HCT116 (cell line): ENCODE results near the gene MRFAP1L1. TPM values are rescaled to one million over a fixed set of nuclear protein-coding genes. Genes with fewer than 3 reads are reported as not detected.

ENCODE experiments used
- ATAC-seq: fragments of 200-7000 bp; cut with Tn5 transposase; 2 replicates; pipeline ENCODE4 v1.9.1; 2020; ENCODE audit warnings: mild to moderate bottlenecking, moderate library complexity
- BruUV-seq: library from RNA; stranded (reverse); fragments of 400-500 nt; replicated peaks from 2 replicates; lab custom pipeline; 2021; lab: Mats Ljungman, UMichigan
- CTCF ChIA-PET: fragments of 300-600 bp; sonication (Branson Sonifier 250); formaldehyde crosslinking; loops from one replicate; lab custom pipeline; 2021; ENCODE audit warnings: antibody characterized with exemption; lab: Charles Lee
- POLR2A ChIA-PET: fragments of 300-600, 350-600 bp; sonication (Branson Sonifier 250); formaldehyde crosslinking; loops from one replicate; lab custom pipeline; 2021; ENCODE audit warnings: antibody characterized with exemption; lab: Charles Lee
- RAD21 ChIA-PET, 2 experiments: fragments of 300-600 bp; sonication (Branson Sonifier 250); formaldehyde crosslinking; loops; one replicate each; lab custom pipeline; 2023; ENCODE audit warnings: low total read pairs in 2 of 2; ENCODE audit not compliant: uncharacterized antibody in 2 of 2, unreplicated experiment in 2 of 2, low non-redundant PET in 1 of 2; lab: Charles Lee
- DNase-seq: peaks from one replicate; pipeline ENCODE4 v3.0.0-alpha.2; 2010; ENCODE audit warnings: low read depth, low spot score
- H2AFZ ChIP-seq: fragments of 200-600 bp; shearing (Covaris generic), sonication (generic); 2 replicates; pipeline ENCODE4 v1.6.1; 2017; ENCODE audit warnings: low read depth, mixed run types, mixed read lengths, antibody characterized with exemption, low read length; ENCODE audit not compliant: poor library complexity, severe bottlenecking
- H3K27ac ChIP-seq: 2 replicates; pipeline ENCODE4 v1.5.1; 2012; ENCODE audit warnings: low read depth, low read length
- H3K27me3 ChIP-seq: fragments of 200-600 bp; sonication (generic); 2 replicates; pipeline ENCODE4 v1.6.1; 2016; ENCODE audit warnings: mixed run types, low read length, mixed read lengths; ENCODE audit not compliant: insufficient read depth
- H3K36me3 ChIP-seq, 2 experiments: fragments of 200-500 bp in 1 of 2; fragments of 200-600 bp in 1 of 2; sonication (Bioruptor generic) in 1 of 2; sonication (generic) in 1 of 2; 2 replicates each; pipeline versions ENCODE4 v1.5.1 to v1.6.1; 2014 to 2016; ENCODE audit warnings: low read length in 2 of 2, inconsistent platforms in 1 of 2, mixed read lengths in 1 of 2, mixed run types in 1 of 2; ENCODE audit not compliant: insufficient read depth in 2 of 2, control insufficient read depth in 1 of 2
- H3K4me1 ChIP-seq, 2 experiments: fragments of 200-600 bp in 1 of 2; sonication (generic) in 1 of 2; 2 replicates each; pipeline versions ENCODE4 v1.5.1 to v1.6.1; 2012 to 2017; ENCODE audit warnings: low read length in 2 of 2, inconsistent platforms in 1 of 2, mild to moderate bottlenecking in 1 of 2, mixed read lengths in 1 of 2, mixed run types in 1 of 2, moderate library complexity in 1 of 2; ENCODE audit not compliant: insufficient read depth in 2 of 2, control insufficient read depth in 1 of 2
- H3K4me2 ChIP-seq: fragments of 200-600 bp; sonication (generic); 2 replicates; pipeline ENCODE4 v1.6.1; 2017; ENCODE audit warnings: mixed run types, low read length, mixed read lengths
- H3K4me3 ChIP-seq, 2 experiments: fragments of 200-600 bp in 1 of 2; sonication (generic) in 1 of 2; replicated peaks in 1 of 2; 2 replicates each; pipeline ENCODE4 v1.5.1; 2011 to 2016; ENCODE audit warnings: low read length in 2 of 2, control low read depth in 1 of 2, low read depth in 1 of 2, mild to moderate bottlenecking in 1 of 2, mixed read lengths in 1 of 2, mixed run types in 1 of 2
- H3K79me2 ChIP-seq: fragments of 200-600 bp; sonication (generic); 2 replicates; pipeline ENCODE4 v1.6.1; 2017; ENCODE audit warnings: mild to moderate bottlenecking, mixed run types, low read length, moderate library complexity, mixed read lengths; ENCODE audit not compliant: insufficient read depth
- H3K9ac ChIP-seq: fragments of 200-600 bp; sonication (generic); 2 replicates; pipeline ENCODE4 v1.6.1; 2016; ENCODE audit warnings: low read length, mixed read lengths
- H3K9me2 ChIP-seq: fragments of 200-600 bp; sonication (generic), shearing (Covaris generic); 2 replicates; pipeline ENCODE4 v1.6.1; 2017; ENCODE audit warnings: mixed run types, mild to moderate bottlenecking, moderate library complexity; ENCODE audit not compliant: insufficient read depth
- H3K9me3 ChIP-seq, 2 experiments: fragments of 200-500 bp in 1 of 2; fragments of 200-600 bp in 1 of 2; sonication (Bioruptor generic) in 1 of 2; sonication (generic) in 1 of 2; 2 replicates each; pipeline ENCODE4 v1.6.1; 2014 to 2017; ENCODE audit warnings: low read length in 2 of 2, mixed read lengths in 2 of 2, inconsistent platforms in 1 of 2, low read depth in 1 of 2, mild to moderate bottlenecking in 1 of 2, mixed run types in 1 of 2, moderate library complexity in 1 of 2; ENCODE audit not compliant: control insufficient read depth in 1 of 2, insufficient read depth in 1 of 2
- H4K20me1 ChIP-seq: fragments of 200-600 bp; sonication (generic), shearing (Covaris generic); 2 replicates; pipeline ENCODE4 v1.6.1; 2017; ENCODE audit warnings: mixed run types, mild to moderate bottlenecking, moderate library complexity; ENCODE audit not compliant: insufficient read depth
- CEBPB ChIP-seq: IDR thresholded peaks from 2 replicates; pipeline ENCODE4 v1.6.1; 2012; ENCODE audit warnings: low read depth
- EGR1 ChIP-seq: IDR thresholded peaks from 2 replicates; pipeline ENCODE4 v1.6.1; 2012; ENCODE audit warnings: low read depth
- ELF1 ChIP-seq: IDR thresholded peaks from 2 replicates; pipeline ENCODE4 v1.6.1; 2012; ENCODE audit warnings: low read depth, borderline replicate concordance
- EZH2 ChIP-seq: fragments of 200-600 bp; sonication (generic); IDR thresholded peaks from 2 replicates; pipeline ENCODE4 v1.6.1; 2017; ENCODE audit warnings: antibody characterized with exemption, mixed run types
- FOSL1 ChIP-seq: IDR thresholded peaks from 2 replicates; pipeline ENCODE4 v1.6.1; 2012; ENCODE audit warnings: low read depth
- JUND ChIP-seq: IDR thresholded peaks from 2 replicates; pipeline ENCODE4 v1.6.1; 2012
- POLR2A ChIP-seq: IDR thresholded peaks from 2 replicates; pipeline ENCODE4 v1.7.0; 2011; ENCODE audit warnings: borderline replicate concordance; ENCODE audit not compliant: insufficient read depth, insufficient read length; ENCODE audit errors: extremely low read depth
- POLR2AphosphoS5 ChIP-seq: IDR thresholded peaks from 2 replicates; pipeline ENCODE4 v1.6.1; 2011; ENCODE audit warnings: mild to moderate bottlenecking, low read depth, low read length, moderate library complexity
- RAD21 ChIP-seq: IDR thresholded peaks from 2 replicates; pipeline ENCODE4 v1.6.1; 2012; ENCODE audit warnings: low read depth, mild to moderate bottlenecking
- SP1 ChIP-seq: IDR thresholded peaks from 2 replicates; pipeline ENCODE4 v1.6.1; 2012; ENCODE audit warnings: low read depth
- SRF ChIP-seq: IDR thresholded peaks from 2 replicates; pipeline ENCODE4 v1.6.1; 2012; ENCODE audit warnings: low read depth
- TCF7L2 ChIP-seq: IDR thresholded peaks from 2 replicates; pipeline ENCODE4 v1.7.0; 2011; ENCODE audit warnings: borderline replicate concordance, inconsistent platforms; ENCODE audit not compliant: insufficient read depth, insufficient read length; ENCODE audit errors: extremely low read depth
- YY1 ChIP-seq: IDR thresholded peaks from 2 replicates; pipeline ENCODE4 v1.6.1; 2011; ENCODE audit warnings: low read length, low read depth, moderate library complexity, mild to moderate bottlenecking; ENCODE audit not compliant: insufficient replicate concordance; ENCODE audit errors: extremely low read depth
- ZFX ChIP-seq: fragments of 450-650 bp; IDR thresholded peaks from 2 replicates; pipeline ENCODE4 v1.6.1; 2017
- ZNF274 ChIP-seq: fragments of 200-500 bp; sonication (Bioruptor generic); IDR thresholded peaks from 2 replicates; pipeline ENCODE4 v1.6.1; 2014; ENCODE audit warnings: mild to moderate bottlenecking, low read depth, low read length, inconsistent platforms
- intact Hi-C: fragments of 100-400 bp; cut with micrococcal nuclease; formaldehyde crosslinking; loops from 2 replicates; pipeline ENCODE4 v1.10.0; 2022
- total RNA-seq: library from RNA; stranded (reverse); gene quantifications from one replicate; pipeline ENCODE4 v1.2.1, GENCODE V29; 2021; ENCODE audit not compliant: unreplicated experiment
- TF ChIP-seq, protein P1 (sequence below), 3 experiments: fragments of 200-600 bp in 1 of 3; sonication (generic) in 1 of 3; IDR thresholded peaks in 2 of 3; conservative IDR thresholded peaks in 1 of 3; 2 replicates each; pipeline ENCODE4 v1.5.1; 2012 to 2017; ENCODE audit warnings: low read depth in 2 of 3, low read length in 2 of 3, antibody characterized with exemption in 1 of 3, borderline replicate concordance in 1 of 3, control low read depth in 1 of 3, mild to moderate bottlenecking in 1 of 3, mixed read lengths in 1 of 3, mixed run types in 1 of 3, moderate library complexity in 1 of 3; ENCODE audit not compliant: insufficient read depth in 1 of 3

MRFAP1L1 gene
- total RNA-seq, 1 experiment from 2014 or later: 43.0 TPM

GRCh38 chr4:6720202-6720699 is 10.6 kb upstream of the MRFAP1L1 start:
- Histone ChIP-seq H3K4me2 (peak overlapping the region; percentile 26), H3K9me2 (no peaks in the 10 kb centered on the region), H3K27me3 (no peaks in the 10 kb centered on the region), H3K36me3 (no peaks in the 10 kb centered on the region), H2AFZ (no peak overlapping the region), H3K27ac (no peak overlapping the region), H3K79me2 (peaks cover 14% of the 10 kb centered on the region), H3K9ac (no peak overlapping the region), H4K20me1 (no peaks in the 10 kb centered on the region), H3K9me3 (no peaks in the 10 kb centered on the region), H3K4me1 (peaks cover 4 to 20% of the 10 kb centered on the region in 2 experiments; a peak in 3 of 4 replicates), H3K4me3 (no peak overlapping the region)
- no TSS peak for BruUV-seq
- intact Hi-C loops: loop anchor here (1.0 to 10.0 kb wide), 4 partner anchors 154 to 467 kb away; no protein-coding TSS in a partner anchor
- TF ChIP-seq RAD21 (peak; percentile 99), SRF (no peak)
- TF ChIP-seq, protein P1, sequence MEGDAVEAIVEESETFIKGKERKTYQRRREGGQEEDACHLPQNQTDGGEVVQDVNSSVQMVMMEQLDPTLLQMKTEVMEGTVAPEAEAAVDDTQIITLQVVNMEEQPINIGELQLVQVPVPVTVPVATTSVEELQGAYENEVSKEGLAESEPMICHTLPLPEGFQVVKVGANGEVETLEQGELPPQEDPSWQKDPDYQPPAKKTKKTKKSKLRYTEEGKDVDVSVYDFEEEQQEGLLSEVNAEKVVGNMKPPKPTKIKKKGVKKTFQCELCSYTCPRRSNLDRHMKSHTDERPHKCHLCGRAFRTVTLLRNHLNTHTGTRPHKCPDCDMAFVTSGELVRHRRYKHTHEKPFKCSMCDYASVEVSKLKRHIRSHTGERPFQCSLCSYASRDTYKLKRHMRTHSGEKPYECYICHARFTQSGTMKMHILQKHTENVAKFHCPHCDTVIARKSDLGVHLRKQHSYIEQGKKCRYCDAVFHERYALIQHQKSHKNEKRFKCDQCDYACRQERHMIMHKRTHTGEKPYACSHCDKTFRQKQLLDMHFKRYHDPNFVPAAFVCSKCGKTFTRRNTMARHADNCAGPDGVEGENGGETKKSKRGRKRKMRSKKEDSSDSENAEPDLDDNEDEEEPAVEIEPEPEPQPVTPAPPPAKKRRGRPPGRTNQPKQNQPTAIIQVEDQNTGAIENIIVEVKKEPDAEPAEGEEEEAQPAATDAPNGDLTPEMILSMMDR (IDR thresholded peaks at IDR 0.05 in 2 of 3, conservative IDR thresholded peaks at IDR 0.05 in 1 of 3; ENCODE audit: borderline replicate concordance in 1 of 3, insufficient read depth in 1 of 3, low read depth in 2 of 3, low read length in 2 of 3): peak; percentile 94
- ATAC-seq (peak; percentile 74), DNase-seq (peak; percentile 43)
- ChIA-PET POLR2A (no interaction called here), CTCF (interaction anchor here (0.6 to 4.9 kb wide), 7 partner anchors 13 to 362 kb away, joined by 3 to 92 read pairs (median 5); no protein-coding TSS in a partner anchor), RAD21 (interaction anchor here (1.2 to 2.1 kb wide), 2 partner anchors 153 kb away, joined by 11 to 15 read pairs; no protein-coding TSS in a partner anchor)

DNA sequence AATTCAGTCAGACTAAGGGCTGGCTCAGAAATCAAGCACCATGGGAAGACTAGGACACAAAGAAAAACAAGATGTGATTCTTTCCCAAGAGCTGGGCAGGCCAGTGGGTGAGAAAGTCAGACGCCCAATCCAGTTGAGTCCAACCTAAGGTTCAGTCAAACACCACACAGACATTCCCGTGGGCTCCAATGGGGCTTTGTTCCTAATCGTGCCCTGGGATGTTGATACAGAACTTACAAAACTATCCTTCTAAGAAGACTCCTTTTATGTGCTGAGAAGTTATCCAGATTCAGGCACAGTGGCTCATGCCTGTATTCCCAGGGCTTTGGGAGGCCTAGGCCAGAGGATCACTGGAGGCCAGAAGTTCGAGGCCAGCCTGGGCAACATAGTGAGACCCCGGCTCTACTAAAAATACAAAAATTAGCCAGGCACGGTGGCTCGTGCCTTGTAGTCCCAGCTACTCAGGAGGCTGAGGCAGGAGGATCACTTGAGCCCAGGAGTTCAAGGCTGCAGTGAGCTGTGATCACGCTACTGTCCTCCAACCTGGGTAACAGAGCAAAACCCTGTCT is 10.0 kb upstream of the MRFAP1L1 start:
- CTCF ChIA-PET: interaction anchor here (0.7 to 4.9 kb wide), 8 partner anchors 13 to 363 kb away, joined by 3 to 92 read pairs (median 4); no protein-coding TSS in a partner anchor
- no TSS peak for BruUV-seq
- H2AFZ ChIP-seq: no peak overlapping the region
- ATAC-seq: no peak
- H3K9me2 ChIP-seq: no peaks in the 10 kb centered on the region
- peak overlapping the region; percentile 26; the same call in 1 of the 2 replicates for H3K4me2 ChIP-seq
- no peaks in the 10 kb centered on the region for H4K20me1 ChIP-seq
- RAD21 ChIA-PET: interaction anchor here (1.2 to 2.1 kb wide), 2 partner anchors 154 kb away, joined by 11 to 15 read pairs; no protein-coding TSS in a partner anchor
- H3K9me3 ChIP-seq: no peaks in the 10 kb centered on the region
- no peaks in the 10 kb centered on the region for H3K36me3 ChIP-seq
- intact Hi-C loops: loop anchor here (1.0 to 10.0 kb wide), 4 partner anchors 155 to 468 kb away; no protein-coding TSS in a partner anchor
- peaks cover 14% of the 10 kb centered on the region for H3K79me2 ChIP-seq
- POLR2A ChIA-PET: no interaction called here
- H3K4me3 ChIP-seq: no peak overlapping the region
- H3K27ac ChIP-seq: no peak overlapping the region
- no peak for DNase-seq
- H3K27me3 ChIP-seq: no peaks in the 10 kb centered on the region
- no peak overlapping the region for H3K9ac ChIP-seq
- peaks cover 4 to 20% of the 10 kb centered on the region in 2 experiments; a peak in 3 of 4 replicates for H3K4me1 ChIP-seq
- TF ChIP-seq SP1 (no peak), JUND (no peak), ZFX (no peak), POLR2A (no peak), ZNF274 (no peak), YY1 (no peak), FOSL1 (no peak), CEBPB (no peak), ELF1 (no peak), TCF7L2 (no peak), POLR2AphosphoS5 (no peak), EGR1 (no peak), EZH2 (no peak)
- TF ChIP-seq, protein P1 (IDR thresholded peaks at IDR 0.05 in 2 of 3, conservative IDR thresholded peaks at IDR 0.05 in 1 of 3; ENCODE audit: borderline replicate concordance in 1 of 3, insufficient read depth in 1 of 3, low read depth in 2 of 3, low read length in 2 of 3): no peak
